Measurements from ENCODE around the gene SMAD1.

DNA sequence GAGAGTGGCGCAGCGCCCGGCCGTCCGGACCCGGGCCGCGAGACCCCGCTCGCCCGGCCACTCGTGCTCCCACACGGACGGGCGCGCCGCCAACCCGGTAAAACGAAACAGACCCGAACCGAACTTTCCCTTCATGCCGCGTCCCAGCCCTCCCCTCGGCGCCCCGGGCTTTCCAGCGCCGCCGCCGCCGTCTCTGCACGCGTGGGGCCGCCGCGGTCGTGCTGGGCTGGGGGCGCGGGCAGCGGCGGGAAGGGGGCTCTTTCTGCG, 222 bp downstream of the SMAD1 start:
- TF ChIP-seq EZH2phosphoT487 (IDR thresholded peaks at IDR 0.05; ENCODE audit: borderline replicate concordance) = no peak
- TF ChIP-seq, protein P1, sequence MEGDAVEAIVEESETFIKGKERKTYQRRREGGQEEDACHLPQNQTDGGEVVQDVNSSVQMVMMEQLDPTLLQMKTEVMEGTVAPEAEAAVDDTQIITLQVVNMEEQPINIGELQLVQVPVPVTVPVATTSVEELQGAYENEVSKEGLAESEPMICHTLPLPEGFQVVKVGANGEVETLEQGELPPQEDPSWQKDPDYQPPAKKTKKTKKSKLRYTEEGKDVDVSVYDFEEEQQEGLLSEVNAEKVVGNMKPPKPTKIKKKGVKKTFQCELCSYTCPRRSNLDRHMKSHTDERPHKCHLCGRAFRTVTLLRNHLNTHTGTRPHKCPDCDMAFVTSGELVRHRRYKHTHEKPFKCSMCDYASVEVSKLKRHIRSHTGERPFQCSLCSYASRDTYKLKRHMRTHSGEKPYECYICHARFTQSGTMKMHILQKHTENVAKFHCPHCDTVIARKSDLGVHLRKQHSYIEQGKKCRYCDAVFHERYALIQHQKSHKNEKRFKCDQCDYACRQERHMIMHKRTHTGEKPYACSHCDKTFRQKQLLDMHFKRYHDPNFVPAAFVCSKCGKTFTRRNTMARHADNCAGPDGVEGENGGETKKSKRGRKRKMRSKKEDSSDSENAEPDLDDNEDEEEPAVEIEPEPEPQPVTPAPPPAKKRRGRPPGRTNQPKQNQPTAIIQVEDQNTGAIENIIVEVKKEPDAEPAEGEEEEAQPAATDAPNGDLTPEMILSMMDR (conservative IDR thresholded peaks at IDR 0.05; ENCODE audit: low read length) = no peak
